DOHH2 (cell line): Measurements from ENCODE around the gene MUC3A.

Experiments
- EZH2phosphoT487 ChIP-seq: fragments of 200-600 bp; sonication (generic); IDR thresholded peaks from 2 replicates; pipeline ENCODE4 v1.6.1; 2017; ENCODE audit warnings: borderline replicate concordance, mild to moderate bottlenecking, antibody characterized with exemption, low read length, moderate library complexity, mixed read lengths
- TF ChIP-seq, protein P1 (sequence below): fragments of 200-600 bp; sonication (generic); IDR thresholded peaks from one replicate; pipeline ENCODE4 v1.5.1; 2014; ENCODE audit warnings: antibody characterized with exemption, mild to moderate bottlenecking, low read depth, low read length; ENCODE audit not compliant: poor library complexity, severe bottlenecking

DNA sequence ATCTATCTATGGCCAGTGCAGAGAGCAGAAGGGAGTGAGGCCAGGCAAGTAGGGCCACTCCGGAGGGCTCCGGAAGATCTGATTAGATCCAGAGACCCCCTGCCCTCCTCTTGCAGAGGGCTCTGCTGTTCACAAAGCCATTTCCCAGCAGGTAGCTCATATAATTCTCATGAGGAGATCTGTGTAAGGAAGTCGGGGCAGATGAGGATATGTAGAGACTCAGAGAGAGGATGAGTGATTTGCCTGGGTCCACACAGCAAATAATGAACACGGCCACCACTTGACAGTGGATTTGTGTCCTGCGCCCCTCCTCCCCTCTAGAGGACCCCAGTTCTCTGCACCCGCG is 22.6 kb downstream of the MUC3A start:
- TF ChIP-seq, protein P1, sequence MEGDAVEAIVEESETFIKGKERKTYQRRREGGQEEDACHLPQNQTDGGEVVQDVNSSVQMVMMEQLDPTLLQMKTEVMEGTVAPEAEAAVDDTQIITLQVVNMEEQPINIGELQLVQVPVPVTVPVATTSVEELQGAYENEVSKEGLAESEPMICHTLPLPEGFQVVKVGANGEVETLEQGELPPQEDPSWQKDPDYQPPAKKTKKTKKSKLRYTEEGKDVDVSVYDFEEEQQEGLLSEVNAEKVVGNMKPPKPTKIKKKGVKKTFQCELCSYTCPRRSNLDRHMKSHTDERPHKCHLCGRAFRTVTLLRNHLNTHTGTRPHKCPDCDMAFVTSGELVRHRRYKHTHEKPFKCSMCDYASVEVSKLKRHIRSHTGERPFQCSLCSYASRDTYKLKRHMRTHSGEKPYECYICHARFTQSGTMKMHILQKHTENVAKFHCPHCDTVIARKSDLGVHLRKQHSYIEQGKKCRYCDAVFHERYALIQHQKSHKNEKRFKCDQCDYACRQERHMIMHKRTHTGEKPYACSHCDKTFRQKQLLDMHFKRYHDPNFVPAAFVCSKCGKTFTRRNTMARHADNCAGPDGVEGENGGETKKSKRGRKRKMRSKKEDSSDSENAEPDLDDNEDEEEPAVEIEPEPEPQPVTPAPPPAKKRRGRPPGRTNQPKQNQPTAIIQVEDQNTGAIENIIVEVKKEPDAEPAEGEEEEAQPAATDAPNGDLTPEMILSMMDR: no peak
- no peak for TF ChIP-seq EZH2phosphoT487
